ENCODE measurements around the gene SERPINA12.
"Not testable (repeated sequence)": the region's sequence is repeated elsewhere in the genome, so short reads cannot be mapped to it uniquely, and the experiment has no call there.

SERPINA12 gene

GRCh38 chr14:94485944-94486841 lies 23.1 kb downstream of the SERPINA12 start:
- DNase-seq: no peak

GRCh38 chr14:94484481-94484880 lies 24.8 kb downstream of the SERPINA12 start:
- DNase-seq: no peak

- no peak for DNase-seq
Observed at GRCh38 chr14:94483729-94484275, 25.5 kb downstream of the SERPINA12 start.

GRCh38 chr14:94483071-94483451 lies 26.2 kb downstream of the SERPINA12 start:
- no peak for DNase-seq

- not testable (repeated sequence) for DNase-seq
Observed at GRCh38 chr14:94482132-94483070, 26.9 kb downstream of the SERPINA12 start.

- no peak for DNase-seq
Observed at GRCh38 chr14:94481468-94482131, 27.7 kb downstream of the SERPINA12 start.

- DNase-seq: no peak
Observed at GRCh38 chr14:94480809-94481208, 28.5 kb downstream of the SERPINA12 start.

GRCh38 chr14:94478420-94478819 lies 30.8 kb downstream of the SERPINA12 start:
- DNase-seq: no peak

GRCh38 chr14:94476023-94476422 lies 33.2 kb downstream of the SERPINA12 start, which contains the start of gene SERPINA9:
SERPINA9 (minus strand) TSS chr14:94476197; CDS start chr14:94469840, 6,357 bp downstream.
- DNase-seq: no peak

GRCh38 chr14:94474581-94475031 lies 34.7 kb downstream of the SERPINA12 start:
- no peak for DNase-seq

GRCh38 chr14:94473666-94474410 lies 35.4 kb downstream of the SERPINA12 start:
- DNase-seq: no peak

GRCh38 chr14:94472842-94473241 lies 36.4 kb downstream of the SERPINA12 start:
- no peak for DNase-seq

- DNase-seq: no peak
Observed at GRCh38 chr14:94471045-94471444, 38.2 kb downstream of the SERPINA12 start.

GRCh38 chr14:94470311-94470710 lies 39.0 kb downstream of the SERPINA12 start:
- DNase-seq: no peak

- DNase-seq: no peak
Observed at GRCh38 chr14:94469261-94469660, 40.0 kb downstream of the SERPINA12 start.

GRCh38 chr14:94467728-94468520 lies 41.3 kb downstream of the SERPINA12 start:
- DNase-seq: no peak

- no peak for DNase-seq
Observed at GRCh38 chr14:94466706-94467370, 42.4 kb downstream of the SERPINA12 start.

- DNase-seq: no peak
Observed at GRCh38 chr14:94465042-94465441, 44.2 kb downstream of the SERPINA12 start.

GRCh38 chr14:94464290-94464689 lies 45.0 kb downstream of the SERPINA12 start:
- no peak for DNase-seq
